ENCODE results near the gene NTN4. TPM values are rescaled to one million over a fixed set of nuclear protein-coding genes. Genes with fewer than 3 reads are reported as not detected.
"Not testable (repeated sequence)": the region's sequence is repeated elsewhere in the genome, so short reads cannot be mapped to it uniquely, and the experiment has no call there.

NTN4 gene
- polyA plus RNA-seq, 1 experiment = 582 TPM

- H3K36me3 ChIP-seq (ENCODE audit: control insufficient read depth, insufficient read depth, low read length) = no peaks in the 10 kb centered on the region
- H3K27me3 ChIP-seq (ENCODE audit: control insufficient read depth, insufficient read depth, low read length) = no peaks in the 10 kb centered on the region
- DNase-seq (ENCODE audit: low read depth) = no peak
- TF ChIP-seq CTCF (IDR thresholded peaks at IDR 0.05; ENCODE audit: insufficient read depth, low read depth, low read length) = no peak
- ChIA-PET CTCF (interaction anchor here (0.5 to 2.6 kb wide), 10 partner anchors 8 to 923 kb away, joined by 3 to 10 read pairs (median 4); no protein-coding TSS in a partner anchor), POLR2A (no interaction called here)
- H3K4me3 ChIP-seq (ENCODE audit: low read depth, low read length) = no peak overlapping the region
These were observed 167.7 kb downstream of the NTN4 start for GRCh38 chr12:95622879-95623278.

DNA sequence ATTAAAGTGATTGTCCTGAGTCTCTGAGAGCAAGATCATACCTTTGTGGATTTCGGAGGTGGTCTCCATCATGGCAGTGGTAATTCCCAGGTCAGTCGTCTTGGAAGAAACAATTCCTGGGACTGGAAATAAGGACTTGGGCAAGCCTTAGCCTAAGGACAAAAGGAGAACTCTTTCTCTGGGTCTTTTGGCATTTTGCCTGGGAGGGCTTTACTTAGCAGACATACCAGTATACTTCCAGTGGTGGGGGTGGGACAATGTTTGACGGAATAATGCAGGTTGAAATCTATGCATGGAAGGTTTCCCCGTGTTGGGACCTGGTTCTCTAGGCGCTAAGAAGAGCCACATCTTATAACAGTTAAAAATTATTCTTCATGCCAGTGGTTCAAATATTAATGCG lies 168.8 kb downstream of the NTN4 start:
- DNase-seq (ENCODE audit: low read depth) = no peak
- H3K36me3 ChIP-seq (ENCODE audit: control insufficient read depth, insufficient read depth, low read length) = no peaks in the 10 kb centered on the region
- no peaks in the 10 kb centered on the region for H3K27me3 ChIP-seq (ENCODE audit: control insufficient read depth, insufficient read depth, low read length)
- POLR2A ChIA-PET = no interaction called here
- no peak for TF ChIP-seq CTCF (IDR thresholded peaks at IDR 0.05; ENCODE audit: insufficient read depth, low read depth, low read length)
- no peak overlapping the region for H3K4me3 ChIP-seq (ENCODE audit: low read depth, low read length)
- CTCF ChIA-PET = interaction anchor here (0.7 kb wide), 1 partner anchor 162 kb away, joined by 3 read pairs; no protein-coding TSS in a partner anchor

- DNase-seq (ENCODE audit: low read depth) = no peak
- Histone ChIP-seq H3K36me3 (ENCODE audit: control insufficient read depth, insufficient read depth, low read length) (no peaks in the 10 kb centered on the region), H3K27me3 (ENCODE audit: control insufficient read depth, insufficient read depth, low read length) (no peaks in the 10 kb centered on the region), H3K4me3 (ENCODE audit: low read depth, low read length) (no peak overlapping the region)
- CTCF ChIA-PET = interaction anchor here (0.6 to 2.1 kb wide), 2 partner anchors 12 to 197 kb away, joined by 3 to 6 read pairs; no protein-coding TSS in a partner anchor
- no peak for TF ChIP-seq CTCF (IDR thresholded peaks at IDR 0.05; ENCODE audit: insufficient read depth, low read depth, low read length)
- POLR2A ChIA-PET = no interaction called here
These were observed 170.4 kb downstream of the NTN4 start for GRCh38 chr12:95620171-95620570.

DNA sequence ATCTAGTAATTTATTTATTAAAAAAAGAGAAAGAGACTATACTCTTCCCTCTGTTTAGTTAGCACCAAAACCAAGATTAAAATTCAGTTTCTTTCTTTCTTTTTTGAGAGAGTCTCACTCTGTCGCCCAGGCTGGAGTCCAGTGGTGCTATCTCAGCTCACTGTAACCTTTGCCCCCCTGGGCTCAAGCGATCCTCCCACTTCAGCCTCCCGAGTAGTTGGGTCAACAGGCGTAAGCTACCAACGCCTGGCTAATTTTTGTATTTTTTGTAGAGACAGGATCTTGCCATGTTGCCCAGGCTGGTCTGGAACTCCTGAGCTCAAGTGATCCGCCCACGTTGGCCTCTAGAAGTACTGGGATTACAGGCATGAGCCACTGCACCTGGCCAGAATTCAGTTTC lies 174.1 kb downstream of the NTN4 start:
- H3K4me3 ChIP-seq (ENCODE audit: low read depth, low read length); H3K27me3 ChIP-seq (ENCODE audit: control insufficient read depth, insufficient read depth, low read length); DNase-seq (ENCODE audit: low read depth); POLR2A ChIA-PET; H3K36me3 ChIP-seq (ENCODE audit: control insufficient read depth, insufficient read depth, low read length): not testable (repeated sequence)
- CTCF ChIA-PET = interaction anchor here (0.7 to 1.4 kb wide), 2 partner anchors 198 to 203 kb away, joined by 3 to 4 read pairs; no protein-coding TSS in a partner anchor

- DNase-seq (ENCODE audit: low read depth) = no peak
These were observed 174.8 kb downstream of the NTN4 start for GRCh38 chr12:95615749-95616148.

More at GRCh38 chr12:95615749-95616148, 174.8 kb downstream of the NTN4 start:
- H3K36me3 ChIP-seq (ENCODE audit: control insufficient read depth, insufficient read depth, low read length) = no peaks in the 10 kb centered on the region
- ChIA-PET CTCF (interaction anchor here (2.3 kb wide), 1 partner anchor 8 kb away, joined by 10 read pairs; no protein-coding TSS in a partner anchor), POLR2A (no interaction called here)
- no peaks in the 10 kb centered on the region for H3K27me3 ChIP-seq (ENCODE audit: control insufficient read depth, insufficient read depth, low read length)
- H3K4me3 ChIP-seq (ENCODE audit: low read depth, low read length) = no peak overlapping the region
- TF ChIP-seq CTCF (IDR thresholded peaks at IDR 0.05; ENCODE audit: insufficient read depth, low read depth, low read length) = no peak
